Measurements from ENCODE around the gene LRRC75A. TPM values are rescaled to one million over a fixed set of nuclear protein-coding genes. Genes with fewer than 3 reads are reported as not detected.

The LRRC75A gene
- total RNA-seq, 1 experiment from 2014 or later, result 2.8 TPM

- Histone ChIP-seq H3K4me3 (ENCODE audit: low read depth, low read length, poor library complexity, severe bottlenecking) (no peak overlapping the region), H3K36me3 (ENCODE audit: insufficient read depth, low read length, poor library complexity, severe bottlenecking) (no peaks in the 10 kb centered on the region), H3K9me3 (ENCODE audit: low read depth, low read length, poor library complexity, severe bottlenecking) (no peaks in the 10 kb centered on the region), H3K4me1 (ENCODE audit: insufficient read depth, low read length, poor library complexity, severe bottlenecking) (peaks cover 30% of the 10 kb centered on the region), H3K27me3 (replicated peaks; ENCODE audit: insufficient read depth, low read depth, low read length, poor library complexity) (no peaks in the 10 kb centered on the region), H3K27ac (ENCODE audit: low read depth, low read length, poor library complexity, severe bottlenecking) (no peak overlapping the region)
- intact Hi-C loops (cut with micrococcal nuclease; ENCODE audit: unreplicated experiment), result no loop called here
- TF ChIP-seq, protein P1, sequence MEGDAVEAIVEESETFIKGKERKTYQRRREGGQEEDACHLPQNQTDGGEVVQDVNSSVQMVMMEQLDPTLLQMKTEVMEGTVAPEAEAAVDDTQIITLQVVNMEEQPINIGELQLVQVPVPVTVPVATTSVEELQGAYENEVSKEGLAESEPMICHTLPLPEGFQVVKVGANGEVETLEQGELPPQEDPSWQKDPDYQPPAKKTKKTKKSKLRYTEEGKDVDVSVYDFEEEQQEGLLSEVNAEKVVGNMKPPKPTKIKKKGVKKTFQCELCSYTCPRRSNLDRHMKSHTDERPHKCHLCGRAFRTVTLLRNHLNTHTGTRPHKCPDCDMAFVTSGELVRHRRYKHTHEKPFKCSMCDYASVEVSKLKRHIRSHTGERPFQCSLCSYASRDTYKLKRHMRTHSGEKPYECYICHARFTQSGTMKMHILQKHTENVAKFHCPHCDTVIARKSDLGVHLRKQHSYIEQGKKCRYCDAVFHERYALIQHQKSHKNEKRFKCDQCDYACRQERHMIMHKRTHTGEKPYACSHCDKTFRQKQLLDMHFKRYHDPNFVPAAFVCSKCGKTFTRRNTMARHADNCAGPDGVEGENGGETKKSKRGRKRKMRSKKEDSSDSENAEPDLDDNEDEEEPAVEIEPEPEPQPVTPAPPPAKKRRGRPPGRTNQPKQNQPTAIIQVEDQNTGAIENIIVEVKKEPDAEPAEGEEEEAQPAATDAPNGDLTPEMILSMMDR (conservative IDR thresholded peaks at IDR 0.05; ENCODE audit: low read depth, low read length), result no peak
- TF ChIP-seq EZH2 (IDR thresholded peaks at IDR 0.05; ENCODE audit: borderline replicate concordance, low read depth, low read length, poor library complexity, severe bottlenecking), result no peak
- BruUV-seq (replicated peaks), result no TSS peak
- POLR2A ChIA-PET (ENCODE audit: low non-redundant PET), result no interaction called here
- no peak for DNase-seq (ENCODE audit: low spot score)
- CTCF ChIA-PET, result no interaction called here
Measured at GRCh38 chr17:16475179-16475704, 16.8 kb downstream of the LRRC75A start.

DNA sequence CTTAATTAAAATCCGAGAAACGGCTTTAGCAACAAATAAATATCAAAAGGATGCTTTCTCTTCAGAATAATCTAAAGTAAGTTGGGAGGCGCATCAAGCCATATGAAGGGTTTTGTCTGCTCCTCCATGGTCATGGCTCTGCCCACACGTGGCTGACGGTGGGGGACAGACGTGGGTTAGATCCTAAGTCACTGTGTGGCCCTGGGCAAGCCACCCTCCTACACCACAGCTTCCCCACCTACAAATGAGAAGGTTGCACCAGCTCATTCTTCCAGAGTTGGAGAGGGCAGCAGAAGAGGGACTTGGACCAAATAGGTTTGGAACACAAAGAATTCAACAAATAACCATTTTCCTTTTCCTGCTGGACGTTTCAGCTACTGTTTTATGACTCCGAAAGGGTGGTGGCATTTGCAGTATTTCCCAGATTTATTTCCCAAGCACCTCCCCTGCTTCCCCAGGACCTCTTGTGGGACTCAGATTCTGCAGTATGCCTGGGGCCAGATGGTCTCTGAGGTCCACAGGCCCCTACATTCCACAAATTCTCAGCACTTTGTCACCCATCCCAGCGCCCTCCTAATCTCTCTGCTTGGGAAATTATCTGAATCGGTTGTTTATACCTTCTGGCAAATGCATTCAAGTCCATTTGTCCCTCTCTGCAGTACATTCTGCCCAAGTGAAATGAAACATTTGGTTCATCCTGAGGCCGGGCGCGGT, 17.8 kb downstream of the LRRC75A start:
- peaks cover 39% of the 10 kb centered on the region for H3K4me1 ChIP-seq (ENCODE audit: insufficient read depth, low read length, poor library complexity, severe bottlenecking)
- no TSS peak for BruUV-seq (replicated peaks)
- CTCF ChIA-PET, result no interaction called here
- intact Hi-C loops (cut with micrococcal nuclease; ENCODE audit: unreplicated experiment), result no loop called here
- H3K4me3 ChIP-seq (ENCODE audit: low read depth, low read length, poor library complexity, severe bottlenecking), result no peak overlapping the region
- H3K27me3 ChIP-seq (replicated peaks; ENCODE audit: insufficient read depth, low read depth, low read length, poor library complexity), result no peaks in the 10 kb centered on the region
- POLR2A ChIA-PET (ENCODE audit: low non-redundant PET), result interaction anchor here (0.5 kb wide), 1 partner anchor 106 kb away, joined by 3 read pairs; no protein-coding TSS in a partner anchor
- no peaks in the 10 kb centered on the region for H3K9me3 ChIP-seq (ENCODE audit: low read depth, low read length, poor library complexity, severe bottlenecking)
- no peaks in the 10 kb centered on the region for H3K36me3 ChIP-seq (ENCODE audit: insufficient read depth, low read length, poor library complexity, severe bottlenecking)
- H3K27ac ChIP-seq (ENCODE audit: low read depth, low read length, poor library complexity, severe bottlenecking), result no peak overlapping the region
- no peak for DNase-seq (ENCODE audit: low spot score)
- TF ChIP-seq, protein P1 (conservative IDR thresholded peaks at IDR 0.05; ENCODE audit: low read depth, low read length), result no peak
- no peak for TF ChIP-seq EZH2 (IDR thresholded peaks at IDR 0.05; ENCODE audit: borderline replicate concordance, low read depth, low read length, poor library complexity, severe bottlenecking)

DNA sequence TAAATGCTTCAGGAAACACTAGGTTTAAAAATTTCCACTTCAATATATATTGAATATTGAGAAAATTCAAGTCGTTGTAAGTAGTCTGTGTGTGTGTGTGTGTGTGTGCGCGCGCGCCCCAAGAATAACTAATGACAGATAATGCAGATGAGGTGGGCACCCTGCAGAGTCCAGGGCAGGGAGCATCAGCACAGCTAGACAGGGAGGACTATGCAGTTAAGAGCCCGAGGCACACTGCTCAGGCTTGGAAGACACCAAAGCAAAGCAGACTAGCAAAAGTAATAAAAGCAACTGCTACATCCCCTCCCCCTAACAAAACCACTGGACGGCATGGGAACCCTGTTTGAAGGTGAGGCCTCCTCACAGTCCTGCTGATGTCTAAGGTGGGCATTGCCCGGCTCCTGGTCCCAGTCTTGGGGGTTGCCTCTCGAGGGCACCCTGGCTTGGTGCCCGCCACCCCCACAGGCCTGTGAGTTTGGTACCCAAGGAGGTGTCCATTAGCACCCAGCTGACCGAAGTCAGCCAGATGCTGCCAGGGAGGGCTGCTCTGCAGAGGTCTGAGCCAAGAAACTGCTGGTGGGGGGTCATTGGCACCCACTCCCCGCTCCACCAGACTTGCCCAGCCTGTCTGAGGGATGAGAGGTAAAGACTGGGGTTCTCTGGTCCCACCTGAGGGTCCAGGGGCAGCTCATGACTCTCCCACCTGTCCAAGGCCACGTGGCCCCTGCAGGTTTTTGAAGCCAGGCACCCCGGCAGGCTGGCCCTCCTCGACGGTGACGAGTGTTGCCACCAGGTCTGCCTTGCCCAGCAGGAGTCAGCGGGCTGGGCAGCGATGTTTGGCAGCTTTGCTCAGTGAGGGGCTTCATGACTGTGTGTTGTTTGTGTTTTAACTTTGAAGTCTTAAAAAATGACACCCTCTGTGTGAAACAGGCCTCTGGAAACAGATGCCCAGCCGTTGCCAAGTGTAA, 18.7 kb downstream of the LRRC75A start:
- BruUV-seq (replicated peaks), result no TSS peak
- CTCF ChIA-PET, result no interaction called here

More for the DNA sequence above, 18.7 kb downstream of the LRRC75A start:
- DNase-seq (ENCODE audit: low spot score), result peak; percentile 85
- Histone ChIP-seq H3K4me1 (ENCODE audit: insufficient read depth, low read length, poor library complexity, severe bottlenecking) (peaks cover 39% of the 10 kb centered on the region), H3K27me3 (replicated peaks; ENCODE audit: insufficient read depth, low read depth, low read length, poor library complexity) (no peaks in the 10 kb centered on the region), H3K36me3 (ENCODE audit: insufficient read depth, low read length, poor library complexity, severe bottlenecking) (no peaks in the 10 kb centered on the region), H3K9me3 (ENCODE audit: low read depth, low read length, poor library complexity, severe bottlenecking) (no peaks in the 10 kb centered on the region), H3K4me3 (ENCODE audit: low read depth, low read length, poor library complexity, severe bottlenecking) (no peak overlapping the region), H3K27ac (ENCODE audit: low read depth, low read length, poor library complexity, severe bottlenecking) (peak overlapping the region; percentile 6)
- POLR2A ChIA-PET (ENCODE audit: low non-redundant PET), result interaction anchor here (0.5 kb wide), 1 partner anchor 105 kb away, joined by 3 read pairs; no protein-coding TSS in a partner anchor
- intact Hi-C loops (cut with micrococcal nuclease; ENCODE audit: unreplicated experiment), result no loop called here
- no peak for TF ChIP-seq EZH2 (IDR thresholded peaks at IDR 0.05; ENCODE audit: borderline replicate concordance, low read depth, low read length, poor library complexity, severe bottlenecking)
- TF ChIP-seq, protein P1 (conservative IDR thresholded peaks at IDR 0.05; ENCODE audit: low read depth, low read length), result no peak

Data from A673 (cell line).